ENCODE data around the gene STK40.

DNA sequence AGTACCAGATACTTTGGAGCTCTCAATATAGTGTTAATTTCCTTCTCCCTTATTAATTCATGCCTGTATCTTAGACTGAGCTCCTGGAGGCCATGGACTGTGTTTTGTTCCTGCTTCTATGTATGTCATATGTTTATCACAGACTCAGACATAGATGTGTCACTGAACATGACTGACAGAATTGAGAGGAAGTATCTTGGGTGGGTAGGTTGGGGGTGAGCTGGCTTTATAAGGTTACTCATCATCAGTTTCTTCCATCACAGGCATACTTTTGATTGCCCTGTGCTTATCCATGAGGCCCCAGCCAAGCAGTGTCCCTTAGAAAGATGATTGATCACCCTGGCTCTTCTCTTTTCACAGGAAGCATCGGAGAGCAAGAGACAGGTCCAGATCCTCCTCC, 85.2 kb downstream of the STK40 start:
- TF ChIP-seq, protein P1, sequence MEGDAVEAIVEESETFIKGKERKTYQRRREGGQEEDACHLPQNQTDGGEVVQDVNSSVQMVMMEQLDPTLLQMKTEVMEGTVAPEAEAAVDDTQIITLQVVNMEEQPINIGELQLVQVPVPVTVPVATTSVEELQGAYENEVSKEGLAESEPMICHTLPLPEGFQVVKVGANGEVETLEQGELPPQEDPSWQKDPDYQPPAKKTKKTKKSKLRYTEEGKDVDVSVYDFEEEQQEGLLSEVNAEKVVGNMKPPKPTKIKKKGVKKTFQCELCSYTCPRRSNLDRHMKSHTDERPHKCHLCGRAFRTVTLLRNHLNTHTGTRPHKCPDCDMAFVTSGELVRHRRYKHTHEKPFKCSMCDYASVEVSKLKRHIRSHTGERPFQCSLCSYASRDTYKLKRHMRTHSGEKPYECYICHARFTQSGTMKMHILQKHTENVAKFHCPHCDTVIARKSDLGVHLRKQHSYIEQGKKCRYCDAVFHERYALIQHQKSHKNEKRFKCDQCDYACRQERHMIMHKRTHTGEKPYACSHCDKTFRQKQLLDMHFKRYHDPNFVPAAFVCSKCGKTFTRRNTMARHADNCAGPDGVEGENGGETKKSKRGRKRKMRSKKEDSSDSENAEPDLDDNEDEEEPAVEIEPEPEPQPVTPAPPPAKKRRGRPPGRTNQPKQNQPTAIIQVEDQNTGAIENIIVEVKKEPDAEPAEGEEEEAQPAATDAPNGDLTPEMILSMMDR (IDR thresholded peaks at IDR 0.05): no peak
- TF ChIP-seq POLR2A (IDR thresholded peaks at IDR 0.05): no peak

All from uterus (tissue), 2 donors.